SU-DHL-6 (cell line): Measurements from ENCODE around the gene ZBTB24.

Experiments used
- H2AFZ ChIP-seq: fragments of 200-600 bp; sonication (generic); 2 replicates; pipeline ENCODE4 v1.6.1; 2014; ENCODE audit warnings: low read depth, mild to moderate bottlenecking, moderate library complexity, mixed read lengths, antibody characterized with exemption, low read length; ENCODE audit not compliant: severe bottlenecking
- H3F3A ChIP-seq: fragments of 200-600 bp; shearing (Covaris generic); 2 replicates; pipeline ENCODE4 v1.6.0; 2016; ENCODE audit warnings: antibody characterized with exemption, mild to moderate bottlenecking; ENCODE audit not compliant: insufficient read depth
- H3K27ac ChIP-seq: fragments of 200-600 bp; sonication (generic); 2 replicates; pipeline ENCODE4 v1.5.1; 2016; ENCODE audit warnings: low read depth, mild to moderate bottlenecking, low read length, moderate library complexity, mixed read lengths
- H3K27me3 ChIP-seq: fragments of 200-600 bp; sonication (generic), shearing (Covaris generic); 2 replicates; pipeline ENCODE4 v1.6.0; 2014; ENCODE audit warnings: mild to moderate bottlenecking, low read length
- H3K36me3 ChIP-seq: fragments of 200-600 bp; sonication (generic); 2 replicates; pipeline ENCODE4 v1.6.1; 2014; ENCODE audit warnings: mild to moderate bottlenecking, low read length, mixed read lengths
- H3K4me2 ChIP-seq: fragments of 300-600, 200-600 bp; shearing (Covaris generic), sonication (generic); 2 replicates; pipeline ENCODE4 v1.6.0; 2014; ENCODE audit warnings: low read length, low read depth, mild to moderate bottlenecking; ENCODE audit not compliant: poor library complexity, severe bottlenecking
- H3K4me3 ChIP-seq: fragments of 200-600 bp; sonication (generic); 2 replicates; pipeline ENCODE4 v1.5.1; 2014; ENCODE audit warnings: antibody characterized with exemption, low read length, mild to moderate bottlenecking, mixed read lengths; ENCODE audit not compliant: insufficient read depth, poor library complexity, severe bottlenecking
- H3K79me2 ChIP-seq: fragments of 200-600 bp; sonication (generic); 2 replicates; pipeline ENCODE4 v1.6.1; 2014; ENCODE audit warnings: mild to moderate bottlenecking, low read length, moderate library complexity; ENCODE audit not compliant: insufficient read depth
- H3K9ac ChIP-seq: fragments of 200-600 bp; sonication (generic); 2 replicates; pipeline ENCODE4 v1.7.0; 2014; ENCODE audit warnings: mild to moderate bottlenecking, low read length
- H3K9me2 ChIP-seq: fragments of 200-600 bp; sonication (generic); replicated peaks from 2 replicates; pipeline ENCODE4 v1.6.1; 2014; ENCODE audit warnings: low read length; ENCODE audit not compliant: insufficient read depth
- H3K9me3 ChIP-seq: fragments of 200-600 bp; sonication (generic); 2 replicates; pipeline ENCODE4 v1.6.1; 2014; ENCODE audit warnings: low read length, mixed read lengths; ENCODE audit not compliant: insufficient read depth
- H4K20me1 ChIP-seq: fragments of 200-600 bp; sonication (generic); 2 replicates; pipeline ENCODE4 v1.6.1; 2014; ENCODE audit warnings: low read depth, mild to moderate bottlenecking, antibody characterized with exemption, low read length, moderate library complexity, mixed read lengths
- CTCF ChIP-seq: fragments of 200-600 bp; sonication (generic); IDR thresholded peaks from one replicate; pipeline ENCODE4 v1.5.1; 2017; ENCODE audit warnings: antibody characterized with exemption, mild to moderate bottlenecking, low read length, moderate library complexity; ENCODE audit not compliant: insufficient read depth, poor library complexity, severe bottlenecking
- EZH2phosphoT487 ChIP-seq: fragments of 200-600 bp; sonication (generic), shearing (Covaris generic); conservative IDR thresholded peaks from 2 replicates; pipeline ENCODE4 v1.6.1; 2018; ENCODE audit warnings: mild to moderate bottlenecking, antibody characterized with exemption, low read length, moderate library complexity, mixed read lengths

Gene ZBTB24

GRCh38 chr6:109490713-109491112 is 7.7 kb upstream of the ZBTB24 start:
- H3K9ac ChIP-seq, result no peak overlapping the region
- no peak overlapping the region for H2AFZ ChIP-seq
- no peak overlapping the region for H3K4me3 ChIP-seq
- H3F3A ChIP-seq, result no peaks in the 10 kb centered on the region
- TF ChIP-seq CTCF (no peak), EZH2phosphoT487 (no peak)
- no peaks in the 10 kb centered on the region for H3K27me3 ChIP-seq
- H3K9me2 ChIP-seq, result no peaks in the 10 kb centered on the region
- no peaks in the 10 kb centered on the region for H3K9me3 ChIP-seq
- H3K36me3 ChIP-seq, result no peaks in the 10 kb centered on the region
- H3K79me2 ChIP-seq, result no peaks in the 10 kb centered on the region
- no peak overlapping the region for H3K27ac ChIP-seq
- H3K4me2 ChIP-seq, result no peak overlapping the region
- no peaks in the 10 kb centered on the region for H4K20me1 ChIP-seq

- no peak for TF ChIP-seq EZH2phosphoT487
- Histone ChIP-seq H3F3A (peaks cover 6% of the 10 kb centered on the region; the same call in 1 of the 2 replicates), H4K20me1 (no peaks in the 10 kb centered on the region), H3K79me2 (no peaks in the 10 kb centered on the region; the same call in 1 of the 2 replicates), H3K9me3 (no peaks in the 10 kb centered on the region), H3K27me3 (no peaks in the 10 kb centered on the region), H3K4me2 (no peak overlapping the region), H3K9ac (no peak overlapping the region), H3K4me3 (no peak overlapping the region), H3K36me3 (no peaks in the 10 kb centered on the region), H3K27ac (no peak overlapping the region), H2AFZ (no peak overlapping the region), H3K9me2 (no peaks in the 10 kb centered on the region)
Measured at GRCh38 chr6:109488001-109488400, 5.0 kb upstream of the ZBTB24 start.

- no peak overlapping the region for H3K9ac ChIP-seq
- H3K36me3 ChIP-seq, result peaks cover 3% of the 10 kb centered on the region; the same call in 1 of the 2 replicates
- no peaks in the 10 kb centered on the region for H3K9me2 ChIP-seq
- H3K27ac ChIP-seq, result no peak overlapping the region
- TF ChIP-seq EZH2phosphoT487 (no peak), CTCF (no peak)
- H3K4me2 ChIP-seq, result no peak overlapping the region
- H3K9me3 ChIP-seq, result no peaks in the 10 kb centered on the region
- H4K20me1 ChIP-seq, result no peaks in the 10 kb centered on the region; the same call in 1 of the 2 replicates
- peaks cover 19% of the 10 kb centered on the region for H3K79me2 ChIP-seq
- no peak overlapping the region for H2AFZ ChIP-seq
- no peak overlapping the region for H3K4me3 ChIP-seq
- H3F3A ChIP-seq, result peaks cover 6% of the 10 kb centered on the region; the same call in 1 of the 2 replicates
- no peaks in the 10 kb centered on the region for H3K27me3 ChIP-seq
Measured at GRCh38 chr6:109486068-109486467, 3.0 kb upstream of the ZBTB24 start.

- no peaks in the 10 kb centered on the region for H3K9me3 ChIP-seq
- H4K20me1 ChIP-seq, result no peaks in the 10 kb centered on the region; the same call in 1 of the 2 replicates
- H3K9ac ChIP-seq, result no peak overlapping the region
- H3F3A ChIP-seq, result peaks cover 6% of the 10 kb centered on the region; the same call in 1 of the 2 replicates
- no peak overlapping the region for H3K4me2 ChIP-seq
- no peak overlapping the region for H2AFZ ChIP-seq
- peaks cover 9% of the 10 kb centered on the region for H3K36me3 ChIP-seq
- peaks cover 26% of the 10 kb centered on the region for H3K79me2 ChIP-seq
- H3K27ac ChIP-seq, result no peak overlapping the region
- no peaks in the 10 kb centered on the region for H3K9me2 ChIP-seq
- TF ChIP-seq CTCF (no peak), EZH2phosphoT487 (no peak)
- no peaks in the 10 kb centered on the region for H3K27me3 ChIP-seq
- H3K4me3 ChIP-seq, result no peak overlapping the region
Measured at GRCh38 chr6:109485266-109485935, 2.4 kb upstream of the ZBTB24 start.
